CD4-positive, alpha-beta T cell treated with Interleukin-17A for 4 hours (primary cell): ENCODE measurements around the gene SLC10A1.
"Not testable (repeated sequence)": the region's sequence is repeated elsewhere in the genome, so short reads cannot be mapped to it uniquely, and the experiment has no call there.

ENCODE experiments used
- DNase-seq: peaks from one replicate; pipeline ENCODE4 v3.0.0-alpha.2; 2020; ENCODE audit warnings: mixed read lengths

SLC10A1 gene

DNA sequence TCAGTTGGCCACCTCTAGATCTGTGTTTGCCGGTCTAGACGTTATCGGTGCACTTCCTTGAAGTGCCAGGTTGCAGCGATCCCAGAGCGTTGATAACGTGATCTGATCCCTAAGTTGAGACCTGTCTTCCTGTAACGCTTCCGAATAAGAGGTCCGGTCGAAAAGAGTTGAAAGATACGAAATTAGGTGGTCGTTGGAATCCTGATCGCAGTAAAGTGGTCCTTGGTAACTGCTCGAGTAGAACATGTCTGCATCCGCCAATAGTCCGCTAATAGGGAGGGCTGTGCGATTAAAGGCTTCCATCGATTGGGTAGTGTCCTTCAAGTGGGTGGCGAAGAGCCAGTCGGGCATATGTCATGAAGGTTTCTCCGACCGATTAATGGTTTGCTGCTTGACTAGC lies 27.4 kb downstream of the SLC10A1 start:
- DNase-seq = no peak

DNA sequence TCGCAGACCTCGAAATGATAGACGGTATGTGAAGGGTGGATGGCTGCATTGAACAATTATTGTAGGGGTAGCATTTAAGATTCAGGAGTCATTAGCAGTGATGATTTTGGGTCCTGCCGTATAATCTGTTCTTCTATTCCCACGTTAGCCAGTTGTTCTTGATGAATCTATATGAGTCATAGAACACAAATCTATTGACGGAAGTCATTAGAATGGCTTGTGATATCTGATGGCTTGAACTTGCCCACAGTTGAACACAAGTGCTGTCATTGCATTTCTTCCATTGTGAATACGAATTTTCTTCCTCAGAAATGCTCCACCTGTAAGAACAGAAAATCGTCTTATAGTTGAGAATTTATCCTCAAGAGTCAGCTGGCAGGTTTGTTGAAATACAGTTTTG lies 28.2 kb downstream of the SLC10A1 start:
- no peak for DNase-seq

DNA sequence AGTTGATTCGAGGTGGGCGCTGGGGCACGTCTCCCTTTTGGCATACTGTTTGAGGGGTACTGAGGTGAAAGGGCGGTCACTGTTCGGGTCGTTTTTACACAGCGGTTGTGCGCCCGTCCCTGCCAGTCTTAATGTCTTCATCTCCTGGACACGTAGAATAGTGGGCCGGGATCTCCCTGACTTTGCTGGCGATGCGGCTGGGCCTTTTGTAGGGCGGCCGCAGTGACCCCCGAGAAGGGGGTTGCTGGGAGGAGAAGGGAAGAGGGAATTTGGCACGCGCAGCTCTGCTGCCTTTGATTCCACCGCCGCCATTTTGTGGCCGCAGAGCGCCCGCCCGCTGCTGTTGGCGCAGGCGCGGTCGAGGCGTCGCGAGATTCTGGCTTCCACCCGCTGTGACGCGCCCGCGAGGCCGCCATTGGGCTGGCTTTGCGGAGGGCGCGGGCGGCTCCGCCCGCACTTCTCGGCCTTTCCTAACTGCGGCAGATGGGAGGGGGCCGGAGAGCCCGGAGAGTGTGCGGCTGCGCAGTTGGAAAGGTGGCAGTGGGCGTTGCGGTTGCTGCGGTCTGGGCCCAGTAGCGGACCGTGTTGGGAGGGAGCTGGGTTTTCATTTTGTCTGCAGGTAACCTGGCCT lies 29.6 kb downstream of the SLC10A1 start:
- peak; percentile 91 for DNase-seq

DNA sequence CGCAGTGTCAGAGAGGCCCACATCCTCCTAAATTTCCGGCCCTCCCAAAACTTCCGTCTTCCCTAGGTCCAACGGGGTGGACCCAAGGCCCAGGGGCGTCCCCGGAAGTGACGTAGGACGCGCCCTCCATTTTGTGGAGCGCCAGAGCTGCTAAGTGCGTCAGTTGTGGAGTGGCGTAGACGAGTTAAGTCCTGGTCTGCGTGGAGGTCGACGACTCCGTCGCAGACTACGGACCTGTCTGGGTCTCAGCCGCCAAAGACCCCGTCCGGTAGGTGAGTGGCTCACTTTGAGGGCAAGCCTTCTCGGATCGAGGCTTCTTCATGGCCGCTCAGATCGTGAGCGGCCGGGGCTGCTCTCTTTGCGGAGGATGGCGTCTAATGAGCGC lies 30.1 kb downstream of the SLC10A1 start, which contains the start of gene SRSF5:
TSS of gene SRSF5 (plus strand) at position 159 of the 385 bp plus-strand sequence. CDS start 1,015 bp downstream, outside the sequence.
- peak; percentile 95 for DNase-seq

DNA sequence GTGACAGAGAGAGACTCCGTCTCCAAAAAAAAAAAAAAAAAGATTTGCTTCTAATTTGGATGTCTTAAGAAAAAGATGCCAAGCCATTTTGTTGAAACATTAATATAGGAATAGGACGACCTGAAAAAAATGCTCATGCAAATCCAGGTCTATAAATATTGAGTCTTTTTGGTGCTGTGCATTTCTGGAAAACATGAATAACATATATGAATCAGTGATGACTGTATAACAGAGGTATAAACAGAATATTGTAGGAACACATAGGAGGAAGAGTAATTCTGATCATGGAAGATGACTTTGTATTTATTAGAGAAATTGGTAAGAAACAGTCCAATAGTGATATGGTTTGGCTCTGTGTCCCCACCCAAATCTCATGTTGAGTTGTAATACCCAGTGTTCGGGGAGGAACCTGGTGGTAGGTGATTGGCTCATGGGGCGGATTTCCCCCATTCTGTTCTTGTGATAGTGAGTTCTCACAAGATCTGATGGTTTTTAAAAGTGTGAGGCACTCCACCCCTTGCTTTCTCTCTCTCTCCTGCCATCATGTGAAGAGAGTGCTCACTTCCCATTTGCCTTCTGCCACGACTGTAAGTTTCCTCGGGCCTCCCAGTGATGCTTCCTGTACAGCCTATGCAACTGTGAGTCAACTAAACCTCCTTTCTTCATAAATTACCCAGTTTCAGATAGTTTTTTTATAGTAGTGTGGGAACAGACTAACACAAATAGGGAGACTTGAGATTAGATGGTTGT lies 33.1 kb downstream of the SLC10A1 start:
- no peak for DNase-seq

DNA sequence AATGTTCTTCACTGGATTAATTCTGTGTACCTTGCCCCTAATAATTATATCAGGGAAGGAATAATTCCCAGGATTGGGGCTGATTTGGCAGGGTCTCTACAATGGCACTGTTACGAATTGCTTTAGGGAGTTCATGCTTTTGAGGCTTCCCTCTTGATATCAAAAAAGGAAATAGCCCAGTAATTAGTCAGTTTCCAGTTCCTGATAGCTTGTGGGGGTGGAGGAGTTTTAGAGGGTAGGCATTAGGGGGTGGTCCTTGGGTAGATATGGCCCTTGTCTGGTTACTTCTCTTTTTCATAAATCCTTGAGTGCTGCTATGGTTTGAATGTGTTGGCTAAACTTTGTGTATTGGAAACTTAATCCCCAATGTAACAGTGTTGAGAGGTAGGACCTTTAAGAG lies 36.2 kb downstream of the SLC10A1 start:
- DNase-seq = no peak

DNA sequence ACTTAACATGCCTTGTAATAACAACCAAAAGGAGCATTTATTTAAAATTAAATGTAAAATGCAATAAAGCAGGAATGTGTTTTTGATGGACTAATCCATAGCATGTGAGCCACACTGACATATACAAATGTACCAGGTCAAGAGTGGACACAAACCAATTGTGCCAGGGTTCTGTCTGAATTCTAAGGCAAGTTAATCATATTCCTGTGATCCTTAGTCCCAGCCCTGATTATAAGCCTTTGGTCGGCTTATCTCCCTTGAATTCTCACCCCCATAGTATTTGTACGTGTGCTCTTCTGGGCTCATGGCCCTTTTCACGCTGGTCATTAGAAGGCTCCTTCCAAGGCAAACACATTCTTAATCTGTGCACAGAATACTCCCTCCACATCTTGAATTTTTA lies 40.7 kb downstream of the SLC10A1 start:
- no peak for DNase-seq

DNA sequence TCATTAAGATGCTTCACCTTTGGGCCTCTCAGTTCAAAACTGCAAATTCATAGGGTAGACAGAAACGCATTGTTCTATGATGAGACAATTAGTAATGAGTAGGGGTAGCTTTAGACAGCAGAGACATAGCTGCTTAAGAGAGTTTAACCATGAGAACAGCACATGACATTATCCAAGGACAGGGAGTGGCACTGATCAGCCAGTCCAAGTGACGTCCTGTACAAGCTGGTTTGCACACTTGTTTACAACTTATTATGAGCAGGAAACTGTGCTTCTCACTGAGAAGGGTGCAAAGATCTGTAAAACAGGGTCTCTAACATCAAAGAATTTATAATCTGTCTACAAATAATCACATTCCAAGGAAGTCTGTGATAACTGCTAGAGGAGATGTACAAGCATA lies 41.3 kb downstream of the SLC10A1 start:
- peak; percentile 10 for DNase-seq

DNA sequence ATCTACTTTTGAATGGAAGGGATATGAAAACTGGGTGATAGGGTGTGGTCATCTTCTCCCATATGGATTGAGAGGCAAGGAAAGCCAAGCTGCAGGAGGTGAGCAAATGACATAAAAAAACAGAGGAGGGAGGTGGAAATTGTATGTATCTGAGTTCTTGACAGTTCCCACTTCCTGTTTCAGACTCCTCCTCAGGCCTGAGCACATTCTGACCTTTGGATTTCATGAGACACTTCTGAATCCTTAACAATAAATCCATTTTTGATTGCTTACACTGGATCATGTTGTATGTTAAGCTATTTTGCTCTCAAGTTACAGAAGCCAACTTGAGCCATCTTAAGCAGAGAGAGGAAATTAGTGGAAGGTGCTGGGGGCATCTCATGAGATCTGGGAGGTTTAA lies 41.7 kb downstream of the SLC10A1 start:
- no peak for DNase-seq

DNA sequence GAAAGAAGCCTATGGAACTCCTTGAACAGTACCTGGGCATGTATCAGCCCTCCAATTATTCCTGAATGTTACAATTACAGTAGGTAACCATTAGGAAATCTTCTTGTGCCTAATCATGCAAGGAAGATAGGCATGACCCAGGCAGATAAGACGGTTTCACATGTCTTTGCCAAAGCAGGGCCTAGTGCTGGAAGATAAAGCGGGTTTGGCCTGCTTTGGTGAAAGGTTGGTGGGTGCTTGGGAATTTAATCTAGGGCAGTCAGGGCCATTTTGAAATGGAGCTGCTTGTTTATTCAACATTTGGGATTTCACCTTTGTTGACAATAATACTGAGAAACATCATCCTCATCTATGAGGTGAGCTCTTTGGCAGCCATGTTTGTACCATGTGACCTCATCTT lies 42.6 kb downstream of the SLC10A1 start:
- DNase-seq = no peak

DNA sequence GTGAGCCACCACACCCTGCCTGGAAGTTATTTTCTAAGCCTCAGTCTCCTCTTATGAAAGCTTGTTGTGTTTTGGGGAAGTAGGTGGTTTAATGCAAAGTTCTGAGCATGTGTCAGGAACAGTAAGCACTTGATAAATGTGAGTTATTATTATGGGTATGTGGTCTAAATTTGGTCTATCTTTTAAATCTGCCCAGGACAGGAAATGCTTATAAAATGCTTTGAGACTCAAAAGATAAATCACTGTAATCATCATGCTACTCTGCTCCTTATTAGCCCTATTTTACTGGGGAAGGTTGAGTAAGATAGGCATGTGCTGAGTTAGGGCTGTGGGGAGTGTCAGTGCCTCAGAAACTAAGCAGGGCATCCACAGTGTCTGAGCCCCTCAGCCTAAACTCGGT lies 43.2 kb downstream of the SLC10A1 start:
- no peak for DNase-seq

DNA sequence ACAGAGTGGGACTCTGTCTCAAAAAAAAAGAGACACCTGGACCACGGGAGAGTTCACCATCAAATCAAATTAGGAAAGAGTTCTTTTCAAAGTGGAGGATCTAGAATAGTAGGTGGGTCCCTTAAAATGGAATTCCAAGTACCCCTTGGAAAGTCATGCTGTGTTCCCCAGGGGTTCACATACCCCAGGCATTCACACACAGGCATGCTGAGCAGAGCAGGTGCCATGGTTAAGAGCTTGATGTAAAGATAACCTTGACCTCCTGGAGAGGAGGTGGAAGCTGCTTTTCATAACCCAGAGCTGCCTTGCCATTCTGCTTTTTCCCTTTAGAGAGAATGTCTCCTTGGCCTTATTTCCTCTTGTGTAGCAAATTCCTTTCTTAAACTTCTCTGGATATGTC lies 44.3 kb downstream of the SLC10A1 start:
- no peak for DNase-seq

DNA sequence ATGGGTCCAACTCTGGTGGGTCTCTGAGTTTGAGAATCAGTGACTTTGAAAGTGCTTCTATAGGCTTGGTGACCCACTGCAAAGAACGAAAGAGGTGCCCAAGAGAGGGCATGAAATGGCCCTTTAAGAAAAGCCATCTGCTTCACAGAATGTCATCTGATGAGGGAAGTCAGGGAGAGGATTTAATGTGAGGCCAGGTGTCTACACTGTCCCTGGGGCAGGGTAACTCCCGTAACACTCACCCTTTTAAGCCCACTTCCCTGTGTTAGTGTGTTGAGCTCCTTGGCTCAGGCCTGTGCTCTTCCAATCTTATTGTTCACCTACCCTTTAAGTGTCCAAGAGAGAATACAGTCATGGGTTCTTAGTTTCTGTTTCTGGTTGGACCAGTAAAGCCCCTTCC lies 46.5 kb downstream of the SLC10A1 start:
- DNase-seq = no peak

DNA sequence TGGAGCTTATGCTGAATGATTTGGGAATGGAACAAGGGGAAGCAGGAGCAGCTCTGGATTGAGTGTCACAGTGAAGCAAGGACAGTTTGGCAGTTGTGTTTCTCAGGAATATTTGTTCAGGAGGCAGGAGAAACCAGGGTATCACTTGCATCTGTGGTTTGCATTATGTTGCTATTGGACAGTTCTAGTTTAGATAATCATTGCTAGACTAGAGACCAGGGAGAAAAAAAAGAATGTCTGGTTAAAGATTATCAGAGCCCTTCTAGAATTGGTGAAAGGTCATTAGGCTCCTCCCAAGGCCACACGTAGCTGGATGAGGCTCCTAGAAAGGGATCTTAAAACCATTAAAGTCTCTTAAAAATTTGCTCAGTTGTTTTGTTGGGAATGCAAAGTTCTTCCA lies 47.1 kb downstream of the SLC10A1 start:
- no peak for DNase-seq

DNA sequence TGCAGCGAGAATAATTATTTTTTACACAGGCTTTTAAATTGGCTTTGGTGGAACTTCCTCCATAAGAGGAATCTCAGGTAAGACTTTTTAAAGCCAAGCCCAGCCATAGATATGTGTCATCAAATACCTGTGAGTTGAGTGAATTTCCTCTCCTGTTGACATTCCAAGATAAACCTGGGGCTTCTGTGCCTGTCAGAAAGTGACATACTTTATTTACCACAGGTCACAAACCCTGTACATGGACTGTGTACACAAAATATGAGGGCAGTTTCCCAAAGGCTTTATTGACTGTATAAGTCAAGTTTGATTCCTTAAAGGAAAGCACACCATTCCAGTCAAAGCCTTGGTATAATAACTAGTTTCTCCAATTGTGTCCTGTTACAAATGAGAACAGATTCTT lies 56.0 kb downstream of the SLC10A1 start:
- DNase-seq = no peak

DNA sequence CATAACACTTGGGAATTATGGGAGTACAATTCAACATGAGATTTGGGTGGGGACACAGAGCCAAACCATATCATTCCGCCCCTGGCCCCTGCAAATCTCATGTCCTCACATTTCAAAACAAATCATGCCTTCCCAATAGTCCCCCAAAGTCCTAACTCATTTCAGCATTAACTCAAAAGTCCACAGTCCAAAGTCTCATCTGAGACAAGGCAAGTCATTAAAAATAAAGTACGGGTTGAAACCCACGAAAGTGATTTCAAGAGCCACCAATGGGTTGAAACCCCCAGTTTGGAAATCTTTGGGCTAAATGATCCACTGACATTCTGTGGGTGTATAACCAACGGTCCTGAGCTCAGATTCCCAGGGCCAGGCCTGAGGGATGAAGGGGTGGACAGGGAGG lies 60.6 kb downstream of the SLC10A1 start:
- not testable (repeated sequence) for DNase-seq

DNA sequence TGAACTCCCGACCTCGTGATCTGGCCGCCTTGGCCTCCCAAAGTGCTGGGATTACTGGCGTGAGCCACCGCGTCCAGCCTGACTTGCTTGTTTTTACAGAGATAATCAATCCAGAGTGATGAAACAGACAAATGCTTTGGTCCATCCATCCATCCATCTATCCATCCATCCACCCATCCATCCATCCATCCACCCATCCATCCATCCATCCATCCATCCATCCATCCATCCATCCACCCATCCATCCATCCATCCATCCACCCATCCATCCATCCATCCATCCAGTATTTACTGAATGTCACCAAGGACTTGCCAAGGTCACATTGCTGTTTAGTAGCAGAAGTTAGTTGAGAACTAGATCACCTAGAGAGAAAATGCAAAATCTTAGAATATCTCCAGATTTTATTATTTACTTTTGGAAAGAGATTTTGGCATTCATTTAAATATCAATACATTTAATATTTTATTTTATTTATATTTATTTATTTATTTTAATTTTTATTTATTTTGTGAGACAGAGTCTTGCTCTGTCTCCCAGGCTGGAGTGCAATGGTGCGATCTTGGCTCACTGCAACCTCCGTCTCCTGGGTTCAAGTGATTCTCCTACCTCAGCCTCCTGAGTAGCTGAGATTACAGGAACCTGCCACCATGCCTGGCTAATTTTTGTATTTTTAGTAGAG lies 65.0 kb downstream of the SLC10A1 start:
- DNase-seq = not testable (repeated sequence)

DNA sequence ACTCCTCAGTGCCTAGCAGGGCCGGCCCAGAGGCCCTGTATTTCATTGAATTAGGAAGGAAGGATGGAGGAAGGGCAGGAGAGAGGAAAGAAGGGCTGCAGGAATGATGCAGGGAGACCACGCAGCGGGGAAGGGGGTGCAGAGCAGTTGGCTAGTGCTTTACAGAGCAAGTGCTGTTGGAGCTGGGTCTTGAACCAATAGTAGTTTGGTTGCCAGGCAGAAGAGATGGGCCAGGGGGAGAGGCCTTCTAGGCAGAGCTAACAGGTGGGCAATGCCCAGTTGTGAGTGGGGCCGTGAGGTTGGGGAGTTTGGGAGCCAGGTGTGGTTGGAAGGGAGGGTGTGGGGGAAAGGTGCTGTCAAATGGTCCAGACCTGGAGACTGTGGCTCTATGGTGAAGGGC lies 69.2 kb downstream of the SLC10A1 start:
- DNase-seq = no peak

DNA sequence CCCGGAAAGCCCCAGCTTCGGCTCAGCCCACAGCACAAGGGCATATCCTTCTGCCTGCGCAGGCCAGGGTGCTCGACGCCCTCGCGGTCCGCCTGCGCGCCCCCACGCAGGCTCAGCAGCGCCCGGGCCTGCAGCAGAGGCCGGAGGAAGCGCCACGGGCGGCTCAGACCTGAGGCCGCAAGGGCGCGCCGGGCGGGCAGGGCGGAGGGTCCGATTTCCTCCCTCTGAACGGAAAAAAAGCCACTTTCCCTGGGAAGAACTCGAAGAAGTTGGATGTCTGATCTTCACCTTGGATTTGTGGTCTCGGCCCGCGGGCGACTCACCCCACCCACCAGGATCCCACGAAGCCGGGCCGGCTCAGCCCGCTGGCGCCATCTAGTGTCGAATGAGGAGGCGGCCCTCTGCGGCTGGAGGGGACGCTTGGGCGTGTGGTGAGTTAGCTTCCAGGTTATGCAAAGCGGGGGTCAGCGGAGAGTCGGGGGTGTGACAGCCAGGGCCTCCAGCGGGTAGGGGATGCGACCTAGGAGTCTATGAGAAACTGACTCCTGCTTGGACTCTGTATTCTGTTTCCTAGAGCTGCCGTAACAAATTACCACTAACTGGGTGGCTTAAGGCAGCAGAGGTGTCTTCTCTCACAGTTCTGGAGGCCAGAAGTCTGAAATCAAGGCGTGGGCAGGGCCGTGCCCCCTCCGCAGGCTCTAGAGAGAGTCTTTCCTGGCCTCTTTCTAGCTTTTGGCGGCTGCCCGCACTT lies 70.1 kb downstream of the SLC10A1 start:
- peak; percentile 90 for DNase-seq
